HCT116 (cell line): Measurements from ENCODE around the gene TMEM121. TPM values are rescaled to one million over a fixed set of nuclear protein-coding genes. Genes with fewer than 3 reads are reported as not detected.

ENCODE experiments used
- ATAC-seq: fragments of 200-7000 bp; cut with Tn5 transposase; 2 replicates; pipeline ENCODE4 v1.9.1; 2020; ENCODE audit warnings: mild to moderate bottlenecking, moderate library complexity
- BruUV-seq: library from RNA; stranded (reverse); fragments of 400-500 nt; replicated peaks from 2 replicates; lab custom pipeline; 2021; lab: Mats Ljungman, UMichigan
- CTCF ChIA-PET: fragments of 300-600 bp; sonication (Branson Sonifier 250); formaldehyde crosslinking; loops from one replicate; lab custom pipeline; 2021; ENCODE audit warnings: antibody characterized with exemption; lab: Charles Lee
- POLR2A ChIA-PET: fragments of 300-600, 350-600 bp; sonication (Branson Sonifier 250); formaldehyde crosslinking; loops from one replicate; lab custom pipeline; 2021; ENCODE audit warnings: antibody characterized with exemption; lab: Charles Lee
- RAD21 ChIA-PET, 2 experiments: fragments of 300-600 bp; sonication (Branson Sonifier 250); formaldehyde crosslinking; loops; one replicate each; lab custom pipeline; 2023; ENCODE audit warnings: low total read pairs in 2 of 2; ENCODE audit not compliant: uncharacterized antibody in 2 of 2, unreplicated experiment in 2 of 2, low non-redundant PET in 1 of 2; lab: Charles Lee
- DNase-seq: peaks from one replicate; pipeline ENCODE4 v3.0.0-alpha.2; 2010; ENCODE audit warnings: low read depth, low spot score
- H2AFZ ChIP-seq: fragments of 200-600 bp; shearing (Covaris generic), sonication (generic); 2 replicates; pipeline ENCODE4 v1.6.1; 2017; ENCODE audit warnings: low read depth, mixed run types, mixed read lengths, antibody characterized with exemption, low read length; ENCODE audit not compliant: poor library complexity, severe bottlenecking
- H3K27ac ChIP-seq: 2 replicates; pipeline ENCODE4 v1.5.1; 2012; ENCODE audit warnings: low read depth, low read length
- H3K27me3 ChIP-seq: fragments of 200-600 bp; sonication (generic); 2 replicates; pipeline ENCODE4 v1.6.1; 2016; ENCODE audit warnings: mixed run types, low read length, mixed read lengths; ENCODE audit not compliant: insufficient read depth
- H3K36me3 ChIP-seq, 2 experiments: fragments of 200-500 bp in 1 of 2; fragments of 200-600 bp in 1 of 2; sonication (Bioruptor generic) in 1 of 2; sonication (generic) in 1 of 2; 2 replicates each; pipeline versions ENCODE4 v1.5.1 to v1.6.1; 2014 to 2016; ENCODE audit warnings: low read length in 2 of 2, inconsistent platforms in 1 of 2, mixed read lengths in 1 of 2, mixed run types in 1 of 2; ENCODE audit not compliant: insufficient read depth in 2 of 2, control insufficient read depth in 1 of 2
- H3K4me1 ChIP-seq, 2 experiments: fragments of 200-600 bp in 1 of 2; sonication (generic) in 1 of 2; 2 replicates each; pipeline versions ENCODE4 v1.5.1 to v1.6.1; 2012 to 2017; ENCODE audit warnings: low read length in 2 of 2, inconsistent platforms in 1 of 2, mild to moderate bottlenecking in 1 of 2, mixed read lengths in 1 of 2, mixed run types in 1 of 2, moderate library complexity in 1 of 2; ENCODE audit not compliant: insufficient read depth in 2 of 2, control insufficient read depth in 1 of 2
- H3K4me2 ChIP-seq: fragments of 200-600 bp; sonication (generic); 2 replicates; pipeline ENCODE4 v1.6.1; 2017; ENCODE audit warnings: mixed run types, low read length, mixed read lengths
- H3K4me3 ChIP-seq, 2 experiments: fragments of 200-600 bp in 1 of 2; sonication (generic) in 1 of 2; replicated peaks in 1 of 2; 2 replicates each; pipeline ENCODE4 v1.5.1; 2011 to 2016; ENCODE audit warnings: low read length in 2 of 2, control low read depth in 1 of 2, low read depth in 1 of 2, mild to moderate bottlenecking in 1 of 2, mixed read lengths in 1 of 2, mixed run types in 1 of 2
- H3K79me2 ChIP-seq: fragments of 200-600 bp; sonication (generic); 2 replicates; pipeline ENCODE4 v1.6.1; 2017; ENCODE audit warnings: mild to moderate bottlenecking, mixed run types, low read length, moderate library complexity, mixed read lengths; ENCODE audit not compliant: insufficient read depth
- H3K9ac ChIP-seq: fragments of 200-600 bp; sonication (generic); 2 replicates; pipeline ENCODE4 v1.6.1; 2016; ENCODE audit warnings: low read length, mixed read lengths
- H3K9me2 ChIP-seq: fragments of 200-600 bp; sonication (generic), shearing (Covaris generic); 2 replicates; pipeline ENCODE4 v1.6.1; 2017; ENCODE audit warnings: mixed run types, mild to moderate bottlenecking, moderate library complexity; ENCODE audit not compliant: insufficient read depth
- H3K9me3 ChIP-seq, 2 experiments: fragments of 200-500 bp in 1 of 2; fragments of 200-600 bp in 1 of 2; sonication (Bioruptor generic) in 1 of 2; sonication (generic) in 1 of 2; 2 replicates each; pipeline ENCODE4 v1.6.1; 2014 to 2017; ENCODE audit warnings: low read length in 2 of 2, mixed read lengths in 2 of 2, inconsistent platforms in 1 of 2, low read depth in 1 of 2, mild to moderate bottlenecking in 1 of 2, mixed run types in 1 of 2, moderate library complexity in 1 of 2; ENCODE audit not compliant: control insufficient read depth in 1 of 2, insufficient read depth in 1 of 2
- H4K20me1 ChIP-seq: fragments of 200-600 bp; sonication (generic), shearing (Covaris generic); 2 replicates; pipeline ENCODE4 v1.6.1; 2017; ENCODE audit warnings: mixed run types, mild to moderate bottlenecking, moderate library complexity; ENCODE audit not compliant: insufficient read depth
- CBX3 ChIP-seq: IDR thresholded peaks from 2 replicates; pipeline ENCODE4 v1.6.1; 2012; ENCODE audit warnings: low read depth
- CEBPB ChIP-seq: IDR thresholded peaks from 2 replicates; pipeline ENCODE4 v1.6.1; 2012; ENCODE audit warnings: low read depth
- ELF1 ChIP-seq: IDR thresholded peaks from 2 replicates; pipeline ENCODE4 v1.6.1; 2012; ENCODE audit warnings: low read depth, borderline replicate concordance
- EZH2 ChIP-seq: fragments of 200-600 bp; sonication (generic); IDR thresholded peaks from 2 replicates; pipeline ENCODE4 v1.6.1; 2017; ENCODE audit warnings: antibody characterized with exemption, mixed run types
- EZH2phosphoT487 ChIP-seq: fragments of 200-600 bp; IDR thresholded peaks from 2 replicates; pipeline ENCODE4 v1.6.1; 2018; ENCODE audit warnings: antibody characterized with exemption, borderline replicate concordance
- FOSL1 ChIP-seq: IDR thresholded peaks from 2 replicates; pipeline ENCODE4 v1.6.1; 2012; ENCODE audit warnings: low read depth
- POLR2A ChIP-seq: IDR thresholded peaks from 2 replicates; pipeline ENCODE4 v1.7.0; 2011; ENCODE audit warnings: borderline replicate concordance; ENCODE audit not compliant: insufficient read depth, insufficient read length; ENCODE audit errors: extremely low read depth
- POLR2AphosphoS5 ChIP-seq: IDR thresholded peaks from 2 replicates; pipeline ENCODE4 v1.6.1; 2011; ENCODE audit warnings: mild to moderate bottlenecking, low read depth, low read length, moderate library complexity
- SP1 ChIP-seq: IDR thresholded peaks from 2 replicates; pipeline ENCODE4 v1.6.1; 2012; ENCODE audit warnings: low read depth
- TCF7L2 ChIP-seq: IDR thresholded peaks from 2 replicates; pipeline ENCODE4 v1.7.0; 2011; ENCODE audit warnings: borderline replicate concordance, inconsistent platforms; ENCODE audit not compliant: insufficient read depth, insufficient read length; ENCODE audit errors: extremely low read depth
- YY1 ChIP-seq: IDR thresholded peaks from 2 replicates; pipeline ENCODE4 v1.6.1; 2011; ENCODE audit warnings: low read length, low read depth, moderate library complexity, mild to moderate bottlenecking; ENCODE audit not compliant: insufficient replicate concordance; ENCODE audit errors: extremely low read depth
- ZFX ChIP-seq: fragments of 450-650 bp; IDR thresholded peaks from 2 replicates; pipeline ENCODE4 v1.6.1; 2017
- ZNF274 ChIP-seq: fragments of 200-500 bp; sonication (Bioruptor generic); IDR thresholded peaks from 2 replicates; pipeline ENCODE4 v1.6.1; 2014; ENCODE audit warnings: mild to moderate bottlenecking, low read depth, low read length, inconsistent platforms
- intact Hi-C: fragments of 100-400 bp; cut with micrococcal nuclease; formaldehyde crosslinking; loops from 2 replicates; pipeline ENCODE4 v1.10.0; 2022
- total RNA-seq: library from RNA; stranded (reverse); gene quantifications from one replicate; pipeline ENCODE4 v1.2.1, GENCODE V29; 2021; ENCODE audit not compliant: unreplicated experiment
- TF ChIP-seq, protein P1 (sequence below): IDR thresholded peaks from 2 replicates; pipeline ENCODE4 v1.6.1; 2012
- TF ChIP-seq, protein P2 (sequence below), 3 experiments: fragments of 200-600 bp in 1 of 3; sonication (generic) in 1 of 3; IDR thresholded peaks in 2 of 3; conservative IDR thresholded peaks in 1 of 3; 2 replicates each; pipeline ENCODE4 v1.5.1; 2012 to 2017; ENCODE audit warnings: low read depth in 2 of 3, low read length in 2 of 3, antibody characterized with exemption in 1 of 3, borderline replicate concordance in 1 of 3, control low read depth in 1 of 3, mild to moderate bottlenecking in 1 of 3, mixed read lengths in 1 of 3, mixed run types in 1 of 3, moderate library complexity in 1 of 3; ENCODE audit not compliant: insufficient read depth in 1 of 3
- TF ChIP-seq, protein P3 (sequence below): IDR thresholded peaks from 2 replicates; pipeline ENCODE4 v1.6.1; 2012
- TF ChIP-seq, protein P4 (sequence below): IDR thresholded peaks from 2 replicates; pipeline ENCODE4 v1.6.1; 2011; ENCODE audit warnings: mild to moderate bottlenecking, low read length, moderate library complexity; ENCODE audit not compliant: insufficient replicate concordance; ENCODE audit errors: extremely low read depth

TMEM121 gene
- total RNA-seq, 1 experiment from 2014 or later = 5.5 TPM

DNA sequence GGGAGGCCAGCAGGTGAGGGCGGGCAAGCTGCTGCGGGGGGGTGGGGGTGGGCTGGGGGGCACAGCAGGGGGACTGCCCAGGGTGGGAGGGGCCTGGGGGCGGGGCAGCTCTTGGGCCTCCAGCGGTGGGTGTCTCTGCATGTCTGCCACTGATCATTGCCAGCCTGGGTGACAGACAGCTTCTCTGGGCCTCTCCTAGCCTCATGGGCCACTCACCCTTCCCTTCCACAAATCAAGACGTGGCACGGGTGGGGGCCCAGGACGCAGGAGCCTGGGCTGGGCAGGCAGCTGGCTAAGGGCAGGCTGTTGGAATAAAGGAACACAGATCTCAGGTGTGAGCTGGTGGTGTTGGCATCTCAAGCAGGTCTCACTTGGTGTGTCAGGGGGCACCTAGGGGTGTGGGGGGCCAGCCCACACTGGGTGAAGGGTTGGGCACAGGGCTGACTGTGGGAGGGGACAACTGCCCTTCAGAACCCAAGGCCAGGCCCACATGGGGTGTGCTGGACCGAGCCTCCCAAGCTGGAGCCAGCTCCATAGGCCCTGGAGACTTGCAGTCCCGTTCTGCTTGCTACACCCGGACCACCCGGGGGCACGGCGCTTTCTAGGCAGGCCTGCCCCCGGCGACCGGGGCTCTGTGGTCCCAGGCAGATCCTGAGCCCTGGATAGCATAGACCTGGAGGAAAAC lies 32.3 kb upstream of the TMEM121 start:
- 0 out of 4 replicates have a peak, but pooled peaks cover 0 to 3% of the 10 kb centered on the region in 2 experiments for H3K36me3 ChIP-seq
- TF ChIP-seq SP1 (no peak), POLR2AphosphoS5 (no peak), ELF1 (no peak), CBX3 (no peak), EZH2phosphoT487 (no peak), FOSL1 (no peak), EZH2 (no peak), YY1 (no peak), ZFX (no peak), POLR2A (no peak), CEBPB (no peak), TCF7L2 (no peak), ZNF274 (no peak)
- TF ChIP-seq, protein P1, sequence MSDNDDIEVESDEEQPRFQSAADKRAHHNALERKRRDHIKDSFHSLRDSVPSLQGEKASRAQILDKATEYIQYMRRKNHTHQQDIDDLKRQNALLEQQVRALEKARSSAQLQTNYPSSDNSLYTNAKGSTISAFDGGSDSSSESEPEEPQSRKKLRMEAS = no peak
- TF ChIP-seq, protein P2, sequence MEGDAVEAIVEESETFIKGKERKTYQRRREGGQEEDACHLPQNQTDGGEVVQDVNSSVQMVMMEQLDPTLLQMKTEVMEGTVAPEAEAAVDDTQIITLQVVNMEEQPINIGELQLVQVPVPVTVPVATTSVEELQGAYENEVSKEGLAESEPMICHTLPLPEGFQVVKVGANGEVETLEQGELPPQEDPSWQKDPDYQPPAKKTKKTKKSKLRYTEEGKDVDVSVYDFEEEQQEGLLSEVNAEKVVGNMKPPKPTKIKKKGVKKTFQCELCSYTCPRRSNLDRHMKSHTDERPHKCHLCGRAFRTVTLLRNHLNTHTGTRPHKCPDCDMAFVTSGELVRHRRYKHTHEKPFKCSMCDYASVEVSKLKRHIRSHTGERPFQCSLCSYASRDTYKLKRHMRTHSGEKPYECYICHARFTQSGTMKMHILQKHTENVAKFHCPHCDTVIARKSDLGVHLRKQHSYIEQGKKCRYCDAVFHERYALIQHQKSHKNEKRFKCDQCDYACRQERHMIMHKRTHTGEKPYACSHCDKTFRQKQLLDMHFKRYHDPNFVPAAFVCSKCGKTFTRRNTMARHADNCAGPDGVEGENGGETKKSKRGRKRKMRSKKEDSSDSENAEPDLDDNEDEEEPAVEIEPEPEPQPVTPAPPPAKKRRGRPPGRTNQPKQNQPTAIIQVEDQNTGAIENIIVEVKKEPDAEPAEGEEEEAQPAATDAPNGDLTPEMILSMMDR (IDR thresholded peaks at IDR 0.05 in 2 of 3, conservative IDR thresholded peaks at IDR 0.05 in 1 of 3; ENCODE audit: borderline replicate concordance in 1 of 3, insufficient read depth in 1 of 3, low read depth in 2 of 3, low read length in 2 of 3) = no peak
- TF ChIP-seq, protein P3, sequence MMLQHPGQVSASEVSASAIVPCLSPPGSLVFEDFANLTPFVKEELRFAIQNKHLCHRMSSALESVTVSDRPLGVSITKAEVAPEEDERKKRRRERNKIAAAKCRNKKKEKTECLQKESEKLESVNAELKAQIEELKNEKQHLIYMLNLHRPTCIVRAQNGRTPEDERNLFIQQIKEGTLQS = no peak
- TF ChIP-seq, protein P4, sequence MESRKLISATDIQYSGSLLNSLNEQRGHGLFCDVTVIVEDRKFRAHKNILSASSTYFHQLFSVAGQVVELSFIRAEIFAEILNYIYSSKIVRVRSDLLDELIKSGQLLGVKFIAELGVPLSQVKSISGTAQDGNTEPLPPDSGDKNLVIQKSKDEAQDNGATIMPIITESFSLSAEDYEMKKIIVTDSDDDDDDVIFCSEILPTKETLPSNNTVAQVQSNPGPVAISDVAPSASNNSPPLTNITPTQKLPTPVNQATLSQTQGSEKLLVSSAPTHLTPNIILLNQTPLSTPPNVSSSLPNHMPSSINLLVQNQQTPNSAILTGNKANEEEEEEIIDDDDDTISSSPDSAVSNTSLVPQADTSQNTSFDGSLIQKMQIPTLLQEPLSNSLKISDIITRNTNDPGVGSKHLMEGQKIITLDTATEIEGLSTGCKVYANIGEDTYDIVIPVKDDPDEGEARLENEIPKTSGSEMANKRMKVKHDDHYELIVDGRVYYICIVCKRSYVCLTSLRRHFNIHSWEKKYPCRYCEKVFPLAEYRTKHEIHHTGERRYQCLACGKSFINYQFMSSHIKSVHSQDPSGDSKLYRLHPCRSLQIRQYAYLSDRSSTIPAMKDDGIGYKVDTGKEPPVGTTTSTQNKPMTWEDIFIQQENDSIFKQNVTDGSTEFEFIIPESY = no peak
- H3K27ac ChIP-seq = no peak overlapping the region
- DNase-seq (no peak), ATAC-seq (no peak)
- RAD21 ChIA-PET = no interaction called here
- H4K20me1 ChIP-seq = no peaks in the 10 kb centered on the region; the same call in 1 of the 2 replicates
- CTCF ChIA-PET = no interaction called here
- no peak overlapping the region for H3K9ac ChIP-seq
- no TSS peak for BruUV-seq
- no peak overlapping the region for H3K4me3 ChIP-seq
- H3K4me2 ChIP-seq = no peak overlapping the region
- POLR2A ChIA-PET = no interaction called here
- H3K79me2 ChIP-seq = peaks cover 13% of the 10 kb centered on the region
- H2AFZ ChIP-seq = no peak overlapping the region
- H3K9me2 ChIP-seq = no peaks in the 10 kb centered on the region
- no peaks in the 10 kb centered on the region for H3K27me3 ChIP-seq
- H3K4me1 ChIP-seq = peaks cover 9 to 18% of the 10 kb centered on the region in 2 experiments
- intact Hi-C loops = loop anchor here (5.0 kb wide), 1 partner anchor 33 kb away; the partner anchor contains the start of gene TMEM121
- no peaks in the 10 kb centered on the region for H3K9me3 ChIP-seq
